ENCODE data around the gene FAM187B.

DNA sequence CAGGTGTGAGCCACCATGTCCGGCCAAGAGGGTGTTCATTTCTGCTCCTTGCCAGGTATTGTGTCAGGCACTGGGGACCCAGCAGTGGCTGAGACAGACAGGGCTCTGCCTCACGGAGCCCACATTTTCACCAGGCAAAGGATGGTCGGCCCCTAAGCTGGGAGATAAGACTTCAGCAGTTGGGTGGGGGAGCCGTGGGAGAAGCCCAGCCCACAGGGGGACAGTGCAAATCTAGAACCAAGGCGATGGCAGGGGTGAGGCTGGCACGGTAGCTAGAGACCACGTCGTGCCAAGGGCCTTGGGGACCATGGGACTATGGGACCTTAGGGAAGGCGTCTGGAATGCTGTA is 28.5 kb upstream of the FAM187B start:
- TF ChIP-seq POLR2AphosphoS5 (IDR thresholded peaks at IDR 0.05; ENCODE audit: insufficient read depth in 1 of 2, low read depth in 1 of 2): no peak
- no peak for TF ChIP-seq CTCF (IDR thresholded peaks at IDR 0.05)
